MCF 10A (cell line): ENCODE results near the gene SHLD1. TPM values are rescaled to one million over a fixed set of nuclear protein-coding genes. Genes with fewer than 3 reads are reported as not detected.

ENCODE experiments used
- BruUV-seq: library from RNA; stranded (reverse); fragments of 400-500 nt; replicated peaks from 2 replicates; lab custom pipeline; 2021; lab: Mats Ljungman, UMichigan
- CTCF ChIA-PET: fragments of 300-600 bp; sonication (Branson Sonifier 250); formaldehyde crosslinking; extraction: SDS; loops from one replicate; lab custom pipeline; 2021; ENCODE audit warnings: antibody characterized with exemption, inconsistent platforms; lab: Yijun Ruan, JAX
- POLR2A ChIA-PET: fragments of 300-600, 350-650 bp; sonication (Branson Sonifier 250); formaldehyde crosslinking; extraction: SDS; loops from one replicate; lab custom pipeline; 2020; ENCODE audit warnings: antibody characterized with exemption, inconsistent platforms; lab: Yijun Ruan, JAX
- DNase-seq: peaks from one replicate; pipeline ENCODE4 v3.0.0-alpha.2; 2018; ENCODE audit not compliant: unreplicated experiment
- H3K27ac Mint-ChIP-seq: one replicate; pipeline ENCODE4 v1.8.0; 2022; ENCODE audit warnings: mild to moderate bottlenecking, low read depth, mixed read lengths; ENCODE audit not compliant: unreplicated experiment
- H3K27me3 Mint-ChIP-seq: one replicate; pipeline ENCODE4 v1.8.0; 2022; ENCODE audit warnings: mixed read lengths; ENCODE audit not compliant: insufficient read depth, unreplicated experiment
- H3K36me3 Mint-ChIP-seq: one replicate; pipeline ENCODE4 v1.8.0; 2022; ENCODE audit warnings: mild to moderate bottlenecking, moderate library complexity, mixed read lengths; ENCODE audit not compliant: insufficient read depth, unreplicated experiment
- H3K4me1 Mint-ChIP-seq: one replicate; pipeline ENCODE4 v1.8.0; 2022; ENCODE audit warnings: mixed read lengths; ENCODE audit not compliant: insufficient read depth, unreplicated experiment
- H3K4me3 Mint-ChIP-seq: one replicate; pipeline ENCODE4 v1.8.0; 2022; ENCODE audit warnings: mild to moderate bottlenecking, moderate library complexity, mixed read lengths; ENCODE audit not compliant: unreplicated experiment
- H3K9me3 Mint-ChIP-seq: one replicate; pipeline ENCODE4 v1.8.0; 2022; ENCODE audit warnings: mixed read lengths; ENCODE audit not compliant: unreplicated experiment
- intact Hi-C: fragments of 100-400 bp; cut with micrococcal nuclease; formaldehyde crosslinking; loops from 2 replicates; pipeline ENCODE4 v1.14.1; 2022
- total RNA-seq: library from RNA; stranded (reverse); gene quantifications from 2 replicates; pipeline ENCODE4 v1.2.3, GENCODE V29; 2022
- TF ChIP-seq, protein P1 (sequence below): fragments of 200-600 bp; IDR thresholded peaks from one replicate; pipeline ENCODE4 v1.8.0; 2022; ENCODE audit warnings: antibody characterized with exemption, mild to moderate bottlenecking; ENCODE audit not compliant: unreplicated experiment

SHLD1 gene
- total RNA-seq, 1 experiment from 2014 or later, result 2.3 TPM

GRCh38 chr20:5727018-5727515, 23.1 kb upstream of the SHLD1 start:
- ChIA-PET POLR2A (interaction anchor here (0.6 to 1.3 kb wide), 2 partner anchors 68 to 1622 kb away, joined by 3 read pairs; no protein-coding TSS in a partner anchor), CTCF (no interaction called here)
- Mint-ChIP-seq H3K27me3 (no peaks in the 10 kb centered on the region), H3K9me3 (no peaks in the 10 kb centered on the region), H3K36me3 (no peaks in the 10 kb centered on the region), H3K4me1 (peaks cover 20% of the 10 kb centered on the region), H3K27ac (no peak overlapping the region), H3K4me3 (no peak overlapping the region)
- TF ChIP-seq, protein P1, sequence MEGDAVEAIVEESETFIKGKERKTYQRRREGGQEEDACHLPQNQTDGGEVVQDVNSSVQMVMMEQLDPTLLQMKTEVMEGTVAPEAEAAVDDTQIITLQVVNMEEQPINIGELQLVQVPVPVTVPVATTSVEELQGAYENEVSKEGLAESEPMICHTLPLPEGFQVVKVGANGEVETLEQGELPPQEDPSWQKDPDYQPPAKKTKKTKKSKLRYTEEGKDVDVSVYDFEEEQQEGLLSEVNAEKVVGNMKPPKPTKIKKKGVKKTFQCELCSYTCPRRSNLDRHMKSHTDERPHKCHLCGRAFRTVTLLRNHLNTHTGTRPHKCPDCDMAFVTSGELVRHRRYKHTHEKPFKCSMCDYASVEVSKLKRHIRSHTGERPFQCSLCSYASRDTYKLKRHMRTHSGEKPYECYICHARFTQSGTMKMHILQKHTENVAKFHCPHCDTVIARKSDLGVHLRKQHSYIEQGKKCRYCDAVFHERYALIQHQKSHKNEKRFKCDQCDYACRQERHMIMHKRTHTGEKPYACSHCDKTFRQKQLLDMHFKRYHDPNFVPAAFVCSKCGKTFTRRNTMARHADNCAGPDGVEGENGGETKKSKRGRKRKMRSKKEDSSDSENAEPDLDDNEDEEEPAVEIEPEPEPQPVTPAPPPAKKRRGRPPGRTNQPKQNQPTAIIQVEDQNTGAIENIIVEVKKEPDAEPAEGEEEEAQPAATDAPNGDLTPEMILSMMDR, result no peak
- intact Hi-C loops, result no loop called here
- no TSS peak for BruUV-seq
- DNase-seq, result no peak

DNA sequence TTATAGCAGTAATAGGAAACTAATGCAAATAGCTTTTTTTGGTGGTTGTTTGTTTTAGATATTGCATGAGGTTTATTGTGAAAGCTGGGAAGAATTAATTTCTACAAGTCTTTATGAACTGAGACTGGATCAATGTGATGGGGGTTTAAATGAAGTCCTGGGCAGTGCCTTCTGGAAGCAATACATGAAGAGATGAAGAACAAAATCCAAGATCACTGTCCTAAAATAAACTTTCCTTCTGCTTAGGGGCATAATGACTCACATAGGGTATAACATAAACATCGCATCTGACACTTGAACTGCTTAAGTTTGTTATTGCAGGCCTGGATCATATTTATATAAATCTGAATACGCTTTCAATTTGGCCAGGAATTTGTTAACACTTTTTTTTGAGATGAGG, 20.9 kb upstream of the SHLD1 start:
- Mint-ChIP-seq H3K4me3 (no peak overlapping the region), H3K9me3 (no peaks in the 10 kb centered on the region), H3K4me1 (peaks cover 29% of the 10 kb centered on the region), H3K36me3 (no peaks in the 10 kb centered on the region), H3K27ac (no peak overlapping the region), H3K27me3 (no peaks in the 10 kb centered on the region)
- ChIA-PET POLR2A (interaction anchor here (0.7 to 1.7 kb wide), 3 partner anchors 9 to 13 kb away, joined by 3 to 6 read pairs (median 4); no protein-coding TSS in a partner anchor), CTCF (interaction anchor here (0.5 to 0.7 kb wide), 2 partner anchors 134 to 176 kb away, joined by 3 to 5 read pairs; no protein-coding TSS in a partner anchor)
- TF ChIP-seq, protein P1, result no peak
- intact Hi-C loops, result no loop called here
- DNase-seq, result peak; percentile 70
- BruUV-seq, result no TSS peak

- ChIA-PET CTCF (interaction anchor here (0.9 to 1.4 kb wide), 5 partner anchors 11 to 630 kb away, joined by 3 to 6 read pairs (median 4); no protein-coding TSS in a partner anchor), POLR2A (interaction anchor here (0.7 to 1.7 kb wide), 4 partner anchors 8 to 61 kb away, joined by 3 to 6 read pairs (median 4); no protein-coding TSS in a partner anchor)
- Mint-ChIP-seq H3K27me3 (no peaks in the 10 kb centered on the region), H3K9me3 (no peaks in the 10 kb centered on the region), H3K27ac (no peak overlapping the region), H3K36me3 (no peaks in the 10 kb centered on the region), H3K4me3 (no peak overlapping the region), H3K4me1 (peaks cover 25% of the 10 kb centered on the region)
- no TSS peak for BruUV-seq
- DNase-seq, result no peak
- intact Hi-C loops, result no loop called here
- TF ChIP-seq, protein P1, result no peak
These were observed 20.1 kb upstream of the SHLD1 start for GRCh38 chr20:5730131-5730530.

- H3K9me3 Mint-ChIP-seq, result no peaks in the 10 kb centered on the region
- intact Hi-C loops, result no loop called here
- POLR2A ChIA-PET, result interaction anchor here (0.6 to 1.4 kb wide), 7 partner anchors 10 to 124 kb away, joined by 3 to 5 read pairs (median 4); no protein-coding TSS in a partner anchor
- no peak overlapping the region for H3K4me3 Mint-ChIP-seq
- TF ChIP-seq, protein P1, result no peak
- DNase-seq, result no peak
- BruUV-seq, result no TSS peak
- H3K27me3 Mint-ChIP-seq, result no peaks in the 10 kb centered on the region
- CTCF ChIA-PET, result interaction anchor here (0.5 to 1.8 kb wide), 7 partner anchors 12 to 151 kb away, joined by 3 to 6 read pairs (median 3); no protein-coding TSS in a partner anchor
- no peak overlapping the region for H3K27ac Mint-ChIP-seq
- peaks cover 25% of the 10 kb centered on the region for H3K4me1 Mint-ChIP-seq
- no peaks in the 10 kb centered on the region for H3K36me3 Mint-ChIP-seq
These were observed 18.3 kb upstream of the SHLD1 start for GRCh38 chr20:5731753-5732366.
